ENCODE measurements around the gene ACSM3. TPM values are rescaled to one million over a fixed set of nuclear protein-coding genes. Genes with fewer than 3 reads are reported as not detected.

ACSM3 gene
- total and polyA plus RNA-seq, 9 of the 15 experiments (the other 6 are each of a cell fraction or from before 2014, with no cell fraction given): 112 to 420 (median 182) TPM

- TF ChIP-seq AFF1 (IDR thresholded peaks at IDR 0.05; ENCODE audit: low read depth in 1 of 2, partially characterized antibody in 2 of 2) (peak; percentile 61 to 75), GMEB1 (CRISPR knock-in tag; IDR thresholded peaks at IDR 0.05) (no peak), CCAR2 (IDR thresholded peaks at IDR 0.05; ENCODE audit: low read depth, low read length) (no peak), SIN3A (IDR thresholded peaks at IDR 0.05; ENCODE audit: borderline replicate concordance in 2 of 2, control insufficient read depth in 1 of 2, low read depth in 2 of 2, low read length in 2 of 2) (no peak), MAX (CRISPR knock-in tag; IDR thresholded peaks at IDR 0.05) (no peak), CEBPG (CRISPR knock-in tag; IDR thresholded peaks at IDR 0.05) (no peak), CEBPG (tag; conservative IDR thresholded peaks at IDR 0.05 in 1 of 2, IDR thresholded peaks at IDR 0.05 in 1 of 2) (no peak), TGIF2 (CRISPR knock-in tag; IDR thresholded peaks at IDR 0.05) (no peak), PHF20 (IDR thresholded peaks at IDR 0.05; ENCODE audit: partially characterized antibody) (no peak), ZNF445 (CRISPR knock-in tag; IDR thresholded peaks at IDR 0.05; ENCODE audit: low read depth) (0 out of 2 replicates have a peak, but pooled peaks have one; percentile 22), KDM2B (CRISPR knock-in tag; IDR thresholded peaks at IDR 0.05) (no peak), CLOCK (CRISPR knock-in tag; IDR thresholded peaks at IDR 0.05; ENCODE audit: borderline replicate concordance) (no peak), ZNF785 (CRISPR knock-in tag; IDR thresholded peaks at IDR 0.05) (no peak), ID3 (CRISPR knock-in tag; IDR thresholded peaks at IDR 0.05) (no peak), ID3 (tag; IDR thresholded peaks at IDR 0.05) (peak; percentile 63), SFPQ (IDR thresholded peaks at IDR 0.05; ENCODE audit: low read depth, low read length) (no peak)
Observed at GRCh38 chr16:20744922-20745440, 18.8 kb upstream of the ACSM3 start (continued).

All from K562 (cell line).